HG02973 (cell line): ENCODE results near the gene DDX53.

ENCODE experiments used
- ATAC-seq: cut with Tn5 transposase; IDR thresholded peaks from one replicate; pipeline ENCODE4 v1.9.1; 2021; ENCODE audit warnings: moderate library complexity; ENCODE audit not compliant: unreplicated experiment

Gene DDX53

DNA sequence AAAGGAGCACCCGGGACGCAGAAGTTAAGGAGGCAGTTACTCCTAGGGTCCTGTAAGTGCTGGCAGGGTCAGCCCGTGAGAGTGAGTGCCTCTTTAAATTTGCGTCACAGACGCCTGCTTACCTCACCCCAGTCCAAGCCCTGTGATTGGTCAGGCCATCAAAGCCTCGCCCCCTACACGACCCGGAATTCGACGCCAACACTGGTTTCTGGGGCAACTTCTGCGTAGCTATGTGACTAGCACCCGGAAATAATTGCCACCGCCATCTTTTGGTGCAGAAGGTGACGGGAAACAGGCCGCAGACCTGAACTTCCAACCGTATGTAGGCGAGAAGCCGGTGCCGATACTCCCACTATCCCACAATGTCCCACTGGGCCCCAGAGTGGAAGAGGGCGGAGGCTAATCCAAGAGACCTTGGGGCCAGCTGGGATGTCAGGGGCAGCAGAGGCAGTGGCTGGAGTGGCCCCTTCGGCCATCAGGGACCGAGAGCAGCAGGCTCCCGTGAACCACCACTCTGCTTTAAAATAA, at the start of gene DDX53:
DDX53 (plus strand) TSS at position 265 of the 528 bp plus-strand sequence; CDS start at position 363, 98 bp downstream.
- ATAC-seq: no peak

GRCh38 chrX:22950269-22951266, 49.2 kb upstream of the DDX53 start:
- no peak for ATAC-seq

GRCh38 chrX:22952010-22952409, 47.8 kb upstream of the DDX53 start:
- no peak for ATAC-seq

- ATAC-seq: no peak
Measured at GRCh38 chrX:22958250-22958649, 41.5 kb upstream of the DDX53 start.

- no peak for ATAC-seq
Measured at GRCh38 chrX:22959204-22959920, 40.4 kb upstream of the DDX53 start.

GRCh38 chrX:22963196-22963595, 36.6 kb upstream of the DDX53 start:
- ATAC-seq: no peak

- ATAC-seq: no peak
Measured at GRCh38 chrX:22968494-22968893, 31.3 kb upstream of the DDX53 start.

- no peak for ATAC-seq
Measured at GRCh38 chrX:22969411-22969810, 30.3 kb upstream of the DDX53 start.

- no peak for ATAC-seq
Measured at GRCh38 chrX:22970861-22971260, 28.9 kb upstream of the DDX53 start.

DNA sequence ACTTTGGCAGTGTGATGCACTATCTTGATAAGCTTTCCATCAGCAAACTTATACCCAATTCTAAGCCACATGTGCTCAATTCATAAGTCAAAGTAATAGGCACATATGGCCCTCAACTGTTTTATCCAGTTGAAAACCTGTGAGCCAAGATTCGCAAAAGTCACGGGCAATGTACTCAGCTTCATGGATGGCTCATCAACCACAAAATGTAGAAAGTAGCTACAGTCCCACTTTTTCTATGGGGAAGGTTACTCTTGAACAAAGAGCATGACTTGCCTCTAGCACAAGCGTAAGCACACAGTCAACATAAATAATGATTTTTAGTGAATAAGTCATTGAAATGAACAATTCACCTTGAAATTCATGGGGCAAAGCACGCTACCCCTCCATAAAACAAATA, 25.1 kb upstream of the DDX53 start:
- no peak for ATAC-seq

- no peak for ATAC-seq
Measured at GRCh38 chrX:22975786-22976185, 24.0 kb upstream of the DDX53 start.

DNA sequence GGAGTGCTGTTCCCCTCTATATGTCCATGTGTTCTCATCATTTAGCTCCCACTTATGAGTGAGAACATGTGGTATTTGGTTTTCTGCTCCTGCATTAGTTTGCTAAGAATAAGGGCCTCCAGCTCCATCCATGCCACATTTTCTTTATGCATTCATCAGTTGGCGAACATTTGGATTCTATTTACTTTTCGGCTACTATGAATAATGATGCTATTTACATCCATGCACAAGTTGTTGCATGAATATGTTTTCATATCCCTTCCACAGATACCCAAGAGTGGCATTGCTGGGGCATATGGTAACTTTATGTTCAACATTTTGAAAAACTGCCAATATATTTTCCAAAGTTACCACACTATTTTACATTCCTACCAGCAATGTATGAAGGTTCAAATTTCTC, 13.8 kb upstream of the DDX53 start:
- no peak for ATAC-seq

GRCh38 chrX:22987452-22987851, 12.3 kb upstream of the DDX53 start:
- ATAC-seq: no peak

- ATAC-seq: no peak
Measured at GRCh38 chrX:23003116-23003515, 3.4 kb downstream of the DDX53 start.

GRCh38 chrX:23008431-23009099, 8.8 kb downstream of the DDX53 start:
- ATAC-seq: no peak

GRCh38 chrX:23012162-23012561, 12.4 kb downstream of the DDX53 start:
- no peak for ATAC-seq

GRCh38 chrX:23012636-23013035, 12.9 kb downstream of the DDX53 start:
- no peak for ATAC-seq

- ATAC-seq: no peak
Measured at GRCh38 chrX:23013366-23013765, 13.6 kb downstream of the DDX53 start.

DNA sequence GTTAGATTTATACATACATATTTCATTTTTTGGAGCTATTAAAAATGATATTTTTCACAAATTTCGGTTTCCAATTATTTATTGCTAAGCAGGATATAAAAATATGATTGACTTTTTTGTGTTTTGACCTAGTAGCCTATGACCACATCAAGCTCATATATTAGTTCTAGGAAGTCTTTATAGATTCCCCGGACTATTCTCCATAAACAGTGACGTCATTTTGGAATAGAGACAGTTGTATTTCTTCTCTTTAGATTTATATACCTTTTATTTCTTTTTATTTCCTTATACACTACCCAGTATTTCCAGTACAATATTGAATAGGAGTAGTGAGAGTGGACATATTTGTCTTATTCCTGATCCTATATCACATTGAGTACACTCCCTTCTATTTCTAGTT, 31.8 kb downstream of the DDX53 start:
- ATAC-seq: no peak

DNA sequence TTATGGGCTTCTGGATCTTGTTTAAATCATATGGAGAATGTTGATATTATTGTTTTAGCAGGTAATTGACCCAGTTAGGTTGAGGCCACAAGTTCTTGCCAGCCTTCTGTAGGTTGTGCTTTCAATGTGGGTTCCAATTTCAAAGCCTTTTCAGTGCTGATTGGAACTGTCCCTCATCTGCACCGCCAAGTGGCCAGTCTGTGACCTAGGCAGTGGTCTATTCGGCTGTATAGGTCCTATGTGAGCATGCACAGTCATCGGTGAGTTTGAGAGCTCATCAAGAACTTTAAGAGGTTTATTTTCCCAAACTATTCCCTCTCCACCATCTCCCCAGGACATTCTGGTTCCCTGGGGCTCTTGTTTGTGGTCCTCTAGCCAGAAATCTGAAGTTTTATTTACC, 35.7 kb downstream of the DDX53 start:
- ATAC-seq: no peak

DNA sequence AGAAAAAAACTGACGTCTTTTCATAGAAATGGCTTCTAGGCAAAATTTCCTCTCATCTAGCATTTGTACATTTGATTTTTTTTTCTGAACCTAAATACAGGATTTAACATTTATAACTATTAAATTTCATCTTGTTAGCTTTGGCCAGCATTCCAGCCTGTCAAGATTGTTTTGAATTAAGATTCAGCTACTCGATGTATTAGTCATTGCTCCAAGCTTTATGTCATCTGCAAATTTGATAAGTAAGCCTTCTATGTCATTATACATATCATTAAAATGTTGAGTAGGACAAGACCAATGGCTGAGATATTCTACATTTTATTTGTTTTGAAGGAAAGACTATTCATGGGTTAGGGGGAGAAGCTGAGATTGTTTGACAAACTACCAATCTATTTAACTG, 46.7 kb downstream of the DDX53 start:
- no peak for ATAC-seq
